Measurements from ENCODE around the gene PLCH1.

GRCh38 chr3:155682426-155683343, 62.2 kb downstream of the PLCH1 start:
- TF ChIP-seq TCF7 (IDR thresholded peaks at IDR 0.05; ENCODE audit: borderline replicate concordance) (no peak), TARDBP (IDR thresholded peaks at IDR 0.05) (no peak), CTCF (IDR thresholded peaks at IDR 0.05 in 2 of 3, conservative IDR thresholded peaks at IDR 0.05 in 1 of 3; ENCODE audit: insufficient read depth in 2 of 3, low read depth in 1 of 3, low read length in 3 of 3) (no peak), ZNF324 (CRISPR knock-in tag; IDR thresholded peaks at IDR 0.05) (no peak), SIN3A (IDR thresholded peaks at IDR 0.05; ENCODE audit: borderline replicate concordance in 2 of 2, control insufficient read depth in 1 of 2, low read depth in 2 of 2, low read length in 2 of 2) (no peak), SETDB1 (IDR thresholded peaks at IDR 0.05; ENCODE audit: low read length) (no peak), REST (IDR thresholded peaks at IDR 0.05; ENCODE audit: borderline replicate concordance) (no peak), REST (CRISPR knock-in tag; IDR thresholded peaks at IDR 0.05; ENCODE audit: low read depth) (no peak), ZNF224 (CRISPR knock-in tag; IDR thresholded peaks at IDR 0.05) (no peak), SREBF2 (CRISPR knock-in tag; IDR thresholded peaks at IDR 0.05) (no peak), RERE (CRISPR knock-in tag; IDR thresholded peaks at IDR 0.05; ENCODE audit: borderline replicate concordance) (no peak), NFE2 (IDR thresholded peaks at IDR 0.05; ENCODE audit: low read depth) (no peak)
- TF ChIP-seq, protein P1, sequence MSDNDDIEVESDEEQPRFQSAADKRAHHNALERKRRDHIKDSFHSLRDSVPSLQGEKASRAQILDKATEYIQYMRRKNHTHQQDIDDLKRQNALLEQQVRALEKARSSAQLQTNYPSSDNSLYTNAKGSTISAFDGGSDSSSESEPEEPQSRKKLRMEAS (CRISPR knock-in tag; IDR thresholded peaks at IDR 0.05) = no peak

All from K562 (cell line).